GM21423 (cell line): Measurements from ENCODE around the gene GARIN5A.

Source experiments
- ATAC-seq: cut with Tn5 transposase; IDR thresholded peaks from one replicate; pipeline ENCODE4 v1.9.1; 2021; ENCODE audit warnings: mild to moderate bottlenecking, moderate library complexity; ENCODE audit not compliant: unreplicated experiment

The GARIN5A gene

GRCh38 chr19:50476224-50476906 lies at the start of gene GARIN5A, which contains the start of gene EMC10:
GARIN5A (minus strand) TSS chr19:50476848; CDS start chr19:50476388, 460 bp downstream.
EMC10 (plus strand) TSS chr19:50476507; CDS start chr19:50476545, 38 bp downstream.
- peak; percentile 88 for ATAC-seq

GRCh38 chr19:50522881-50523280 lies 46.2 kb upstream of the GARIN5A start:
- no peak for ATAC-seq

GRCh38 chr19:50520822-50521465 lies 44.3 kb upstream of the GARIN5A start:
- ATAC-seq, result no peak

GRCh38 chr19:50519006-50519575 lies 42.4 kb upstream of the GARIN5A start:
- no peak for ATAC-seq

- ATAC-seq, result no peak
Measured at GRCh38 chr19:50518091-50519005, 41.7 kb upstream of the GARIN5A start.

- ATAC-seq, result no peak
Measured at GRCh38 chr19:50517704-50518075, 41.0 kb upstream of the GARIN5A start.

- ATAC-seq, result no peak
Measured at GRCh38 chr19:50516964-50517703, 40.5 kb upstream of the GARIN5A start.

- no peak for ATAC-seq
Measured at GRCh38 chr19:50516456-50516855, 39.8 kb upstream of the GARIN5A start.

GRCh38 chr19:50515168-50515561 lies 38.5 kb upstream of the GARIN5A start:
- ATAC-seq, result no peak

GRCh38 chr19:50514346-50515167 lies 37.9 kb upstream of the GARIN5A start:
- no peak for ATAC-seq

GRCh38 chr19:50513746-50514345 lies 37.2 kb upstream of the GARIN5A start, which contains the start of gene ASPDH:
ASPDH (minus strand) TSS chr19:50513913; CDS start chr19:50513823, 90 bp downstream.
- ATAC-seq, result no peak

GRCh38 chr19:50512999-50513745 lies 36.5 kb upstream of the GARIN5A start:
- no peak for ATAC-seq

- ATAC-seq, result no peak
Measured at GRCh38 chr19:50512112-50512998, 35.7 kb upstream of the GARIN5A start.

GRCh38 chr19:50511069-50511822 lies 34.6 kb upstream of the GARIN5A start, which contains the start of gene JOSD2:
JOSD2 (minus strand) TSS chr19:50511191; CDS start chr19:50510431, 760 bp downstream.
- peak; percentile 82 for ATAC-seq

GRCh38 chr19:50510700-50511068 lies 34.0 kb upstream of the GARIN5A start:
- no peak for ATAC-seq

- ATAC-seq, result no peak
Measured at GRCh38 chr19:50510121-50510670, 33.5 kb upstream of the GARIN5A start.
